NCI-H128 (cell line): ENCODE results near the gene PPP4R4.
"Not testable (repeated sequence)": the region's sequence is repeated elsewhere in the genome, so short reads cannot be mapped to it uniquely, and the experiment has no call there.

Experiments
- DNase-seq: peaks from one replicate; lab custom pipeline; 2025; ENCODE audit not compliant: unreplicated experiment; lab: John Stamatoyannopoulos, UW

Gene PPP4R4

DNA sequence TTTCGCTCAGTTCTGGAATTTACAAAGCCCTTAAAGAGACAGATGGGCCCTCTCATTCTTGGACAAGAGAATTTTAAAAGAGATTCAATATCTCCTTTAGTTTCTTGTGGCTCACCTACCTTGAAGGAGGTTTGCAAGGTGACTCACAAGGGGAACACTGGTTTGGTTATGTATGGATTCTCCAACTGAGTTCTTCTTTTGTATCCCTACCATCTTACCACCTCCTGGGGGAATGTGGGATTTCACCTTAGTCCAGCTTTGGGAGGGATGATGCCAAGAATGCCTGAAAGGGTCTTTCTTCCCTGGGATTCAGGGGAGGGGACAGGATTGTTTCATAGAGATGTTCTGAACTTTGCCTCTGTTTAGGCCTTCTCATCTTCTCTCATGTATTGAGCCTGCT, 3.7 kb downstream of the PPP4R4 start:
- DNase-seq: no peak

- no peak for DNase-seq
These were observed 5.1 kb downstream of the PPP4R4 start for GRCh38 chr14:94179244-94179643.

DNA sequence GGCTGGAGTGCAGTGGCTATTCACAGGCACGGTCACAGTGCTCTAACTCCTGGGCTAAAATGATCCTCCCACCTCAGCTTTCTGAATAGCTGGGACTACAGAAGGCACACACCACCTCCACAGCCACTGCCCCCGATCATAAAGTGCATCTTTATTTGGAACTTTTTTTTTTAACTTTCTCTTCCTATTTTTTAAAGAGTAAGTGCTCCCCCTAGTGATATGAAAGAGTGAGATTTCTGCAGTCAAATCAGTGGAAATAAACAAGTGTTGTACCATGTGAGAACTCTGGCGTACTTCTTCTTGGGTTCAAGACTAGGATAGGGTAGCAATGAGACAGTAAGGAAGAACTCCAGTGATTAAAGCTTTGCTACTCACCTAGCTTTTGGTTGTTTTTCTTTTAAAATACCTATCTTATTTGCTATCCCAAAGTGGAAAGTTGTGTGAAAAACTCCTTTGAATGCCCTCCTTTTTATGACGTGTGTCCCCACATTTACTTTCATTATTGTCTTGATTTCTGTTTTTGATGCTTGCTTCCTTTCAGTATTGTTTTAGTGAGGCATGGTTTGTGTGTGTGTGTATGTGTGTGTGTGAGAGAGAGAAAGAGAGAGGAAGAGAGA, 6.6 kb downstream of the PPP4R4 start:
- no peak for DNase-seq

DNA sequence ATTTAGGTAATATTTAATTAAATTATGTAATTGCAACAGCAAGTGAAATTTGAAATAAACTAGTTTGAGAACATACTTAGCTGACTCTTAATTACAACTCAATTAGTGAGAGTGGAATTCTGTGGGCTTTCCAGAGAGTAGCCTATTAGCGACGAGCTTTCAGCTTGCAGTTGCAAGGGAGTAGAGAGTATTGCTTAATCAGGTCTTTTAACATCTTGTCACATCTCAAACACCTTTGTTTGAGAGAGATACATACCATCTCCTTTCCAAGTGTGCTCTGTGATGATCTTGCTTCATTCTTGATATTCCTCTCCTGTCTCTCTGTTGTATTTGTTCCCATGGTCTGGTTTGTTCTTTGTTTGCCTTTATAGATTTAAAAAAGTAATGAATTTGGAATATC, 7.7 kb downstream of the PPP4R4 start:
- no peak for DNase-seq

- DNase-seq: no peak
These were observed 18.4 kb downstream of the PPP4R4 start for GRCh38 chr14:94192536-94192935.

GRCh38 chr14:94193776-94194175, 19.7 kb downstream of the PPP4R4 start:
- DNase-seq: no peak

- no peak for DNase-seq
These were observed 21.9 kb downstream of the PPP4R4 start for GRCh38 chr14:94196057-94196456.

DNA sequence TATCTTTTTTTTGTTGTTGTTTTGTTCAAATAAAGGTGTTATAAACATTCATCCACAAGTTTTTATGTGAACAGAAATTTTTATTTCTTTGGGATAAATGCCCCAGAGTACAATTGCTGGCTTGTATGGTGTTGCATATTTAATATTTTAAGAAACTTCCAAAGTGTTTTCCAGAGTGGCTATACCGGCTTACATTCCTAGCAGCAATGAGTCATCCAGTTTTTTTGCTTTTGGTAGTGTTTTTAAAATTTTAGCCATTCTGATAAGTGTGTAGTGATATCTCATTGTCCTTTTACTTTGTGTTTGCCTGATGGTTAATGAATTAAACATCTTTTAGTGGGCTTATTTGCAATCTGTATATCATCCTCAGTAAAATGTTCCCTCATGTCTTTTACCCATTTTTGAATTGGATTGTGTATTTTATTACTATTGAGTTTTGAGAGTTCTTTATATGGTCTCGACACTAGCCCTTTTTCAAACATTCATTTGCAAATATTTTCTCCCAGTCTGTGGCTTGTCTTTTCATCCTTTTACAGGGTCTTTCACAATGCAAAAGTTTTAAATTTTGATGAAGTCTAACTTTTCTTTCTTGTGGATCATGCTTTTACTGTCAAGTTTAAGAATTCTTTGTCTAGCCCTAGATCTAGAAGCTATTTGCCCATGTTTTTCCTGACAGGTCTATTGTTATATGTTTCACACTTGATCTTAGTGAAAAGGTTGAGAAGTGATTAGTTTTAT, 29.5 kb downstream of the PPP4R4 start:
- DNase-seq: no peak

- no peak for DNase-seq
These were observed 38.9 kb downstream of the PPP4R4 start for GRCh38 chr14:94213021-94213420.

GRCh38 chr14:94213741-94214140, 39.6 kb downstream of the PPP4R4 start:
- DNase-seq: no peak

- no peak for DNase-seq
These were observed 43.0 kb downstream of the PPP4R4 start for GRCh38 chr14:94217116-94217515.

- not testable (repeated sequence) for DNase-seq
These were observed 44.2 kb downstream of the PPP4R4 start for GRCh38 chr14:94218198-94218886.

GRCh38 chr14:94224040-94224439, 49.9 kb downstream of the PPP4R4 start:
- DNase-seq: no peak

- DNase-seq: no peak
These were observed 51.6 kb downstream of the PPP4R4 start for GRCh38 chr14:94225460-94226378.

DNA sequence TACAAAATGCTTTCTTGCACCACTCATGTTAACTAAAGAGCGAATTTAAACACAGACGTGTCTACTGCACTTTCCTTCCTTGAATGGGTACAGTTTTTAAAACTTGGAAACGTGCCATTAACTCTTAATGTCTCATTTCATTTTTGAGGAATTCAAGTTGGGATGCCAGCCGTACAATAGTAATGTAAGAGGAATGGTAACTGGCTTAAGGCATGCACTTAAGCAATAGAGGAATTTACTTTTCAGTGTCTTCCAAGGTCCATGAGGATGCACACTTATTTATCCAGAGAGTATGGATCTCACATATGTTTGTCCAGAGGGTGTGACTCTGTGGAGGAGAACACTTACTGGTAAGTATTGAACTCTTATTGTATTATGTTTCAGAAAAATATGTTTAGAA, 52.9 kb downstream of the PPP4R4 start:
- no peak for DNase-seq

GRCh38 chr14:94237046-94237445, 62.9 kb downstream of the PPP4R4 start:
- DNase-seq: no peak

DNA sequence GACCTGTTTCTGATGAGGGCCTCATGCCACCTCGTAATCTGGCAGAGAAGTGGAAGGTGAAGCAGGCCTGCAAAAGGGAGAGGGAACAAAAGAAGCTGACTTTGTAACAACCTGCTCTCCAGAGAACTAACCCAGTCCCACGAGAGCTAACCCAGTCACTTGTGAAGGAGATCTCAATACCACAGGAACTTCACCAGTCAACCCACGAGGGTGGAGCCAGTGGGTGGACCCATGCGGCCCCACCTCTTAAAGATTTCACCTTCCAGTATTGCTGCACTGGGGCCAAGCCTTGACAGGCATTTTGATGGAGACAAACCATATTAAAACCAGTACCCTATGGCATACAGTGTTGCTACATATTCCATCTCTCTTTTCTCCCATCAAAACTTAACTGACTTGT, 63.9 kb downstream of the PPP4R4 start:
- no peak for DNase-seq

DNA sequence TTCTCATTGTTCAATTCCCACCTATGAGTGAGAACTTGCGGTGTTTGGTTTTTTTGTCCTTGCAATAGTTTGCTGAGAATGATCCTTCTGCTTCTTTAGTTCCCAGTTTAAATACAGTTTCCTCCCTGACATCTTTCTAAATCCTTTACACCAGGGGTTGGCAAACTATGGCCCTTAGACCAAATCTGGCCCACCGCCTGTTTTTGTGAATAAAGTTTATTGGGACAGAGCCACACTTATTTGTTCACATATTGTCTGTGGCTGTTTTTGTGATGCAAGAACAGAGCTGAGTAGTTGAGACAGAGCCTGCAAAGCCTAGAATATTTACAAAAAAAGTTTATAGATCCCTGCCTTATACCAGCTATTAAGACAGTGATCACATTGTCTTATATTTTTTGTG, 65.3 kb downstream of the PPP4R4 start:
- no peak for DNase-seq

GRCh38 chr14:94244182-94244581, 70.1 kb downstream of the PPP4R4 start:
- DNase-seq: no peak

DNA sequence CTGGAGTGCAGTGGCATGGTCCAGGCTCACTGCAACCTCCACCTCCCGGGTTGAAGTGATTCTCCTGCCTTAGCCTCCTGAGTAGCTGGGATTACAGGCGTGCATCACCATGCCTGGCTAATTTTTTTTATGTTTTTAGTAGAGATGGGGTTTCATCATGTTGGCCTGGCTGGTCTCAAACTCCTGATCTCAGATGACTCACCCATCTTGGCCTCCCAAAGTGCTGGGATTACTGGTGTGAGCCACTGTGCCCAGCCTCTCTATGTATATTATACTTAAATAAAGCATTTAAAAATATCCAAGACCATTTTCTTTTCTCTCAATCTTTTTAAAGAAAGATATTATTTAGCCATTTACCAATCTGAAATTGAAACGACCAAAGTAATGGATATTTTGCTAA, 90.1 kb downstream of the PPP4R4 start:
- DNase-seq: not testable (repeated sequence)

GRCh38 chr14:94267352-94267751, 93.2 kb downstream of the PPP4R4 start:
- no peak for DNase-seq
